ENCODE results near the gene UBE2O. TPM values are rescaled to one million over a fixed set of nuclear protein-coding genes. Genes with fewer than 3 reads are reported as not detected.
A peak's percentile ranks its signal among the peaks of the same experiment; 100 is the strongest.

UBE2O gene
- total RNA-seq, 3 donors from 2014 or later (not counting 1 experiment from before 2014, with no cell fraction given), result 34.9 to 40.2 (median 37.7) TPM

GRCh38 chr17:76442341-76443338 is 10.3 kb downstream of the UBE2O start:
- no peak overlapping the region for H3K27ac ChIP-seq (ENCODE audit: low read length)
- Mint-ChIP-seq H3K9me3 (no peaks in the 10 kb centered on the region), H3K27me3 (ENCODE audit: low read depth in 2 of 2) (no peaks in the 10 kb centered on the region), H3K36me3 (no peaks in the 10 kb centered on the region), H3K4me3 (peak overlapping the region; percentile 26), H3K27ac (peak overlapping the region; percentile 59 to 86), H3K4me1 (peaks cover 60 to 80% of the 10 kb centered on the region in 2 donors)
- no peak overlapping the region for H3K4me3 ChIP-seq (ENCODE audit: low read length)
- ATAC-seq, result peak; percentile 16 to 35 (median 34)
- H3K4me1 ChIP-seq (ENCODE audit: control insufficient read depth, insufficient read depth, low read length), result peaks cover 22% of the 10 kb centered on the region
- H3K36me3 ChIP-seq (ENCODE audit: control insufficient read depth, insufficient read depth, low read length), result no peaks in the 10 kb centered on the region
- H3K9me3 ChIP-seq (ENCODE audit: control insufficient read depth, insufficient read depth, low read length), result no peaks in the 10 kb centered on the region
- WGBS (ENCODE audit: insufficient coverage), result 96% methylated on average over 8 of the region's 8 CpGs
- no peaks in the 10 kb centered on the region for H3K27me3 ChIP-seq (ENCODE audit: control insufficient read depth, insufficient read depth, low read length)
- no peak for DNase-seq
- no peak for TF ChIP-seq CTCF (IDR thresholded peaks at IDR 0.05)
- intact Hi-C loops (cut with micrococcal nuclease), result no loop called here

- H3K4me3 ChIP-seq (ENCODE audit: low read length), result no peak overlapping the region
- Mint-ChIP-seq H3K9me3 (no peaks in the 10 kb centered on the region), H3K4me3 (peak overlapping the region; percentile 26), H3K36me3 (no peaks in the 10 kb centered on the region), H3K4me1 (peaks cover 58 to 73% of the 10 kb centered on the region in 2 donors), H3K27me3 (ENCODE audit: low read depth in 2 of 2) (no peaks in the 10 kb centered on the region), H3K27ac (peak overlapping the region; percentile 59 to 86)
- TF ChIP-seq CTCF (IDR thresholded peaks at IDR 0.05), result no peak
- no peak overlapping the region for H3K27ac ChIP-seq (ENCODE audit: low read length)
- H3K27me3 ChIP-seq (ENCODE audit: control insufficient read depth, insufficient read depth, low read length), result no peaks in the 10 kb centered on the region
- intact Hi-C loops (cut with micrococcal nuclease), result no loop called here
- ATAC-seq (peak; percentile 59 to 86 (median 86)), DNase-seq (peak in 1 of 2 donors; percentile 20)
- peaks cover 22% of the 10 kb centered on the region for H3K4me1 ChIP-seq (ENCODE audit: control insufficient read depth, insufficient read depth, low read length)
- WGBS (ENCODE audit: insufficient coverage), result 67% methylated on average over 12 of the region's 13 CpGs
- no peaks in the 10 kb centered on the region for H3K36me3 ChIP-seq (ENCODE audit: control insufficient read depth, insufficient read depth, low read length)
- H3K9me3 ChIP-seq (ENCODE audit: control insufficient read depth, insufficient read depth, low read length), result no peaks in the 10 kb centered on the region
Observed at GRCh38 chr17:76441686-76442340, 11.1 kb downstream of the UBE2O start.

- WGBS (ENCODE audit: insufficient coverage), result 100% methylated on average over 2 of the region's 2 CpGs
- no peak for TF ChIP-seq CTCF (IDR thresholded peaks at IDR 0.05)
- H3K27me3 ChIP-seq (ENCODE audit: control insufficient read depth, insufficient read depth, low read length), result no peaks in the 10 kb centered on the region
- no peaks in the 10 kb centered on the region for H3K36me3 ChIP-seq (ENCODE audit: control insufficient read depth, insufficient read depth, low read length)
- no peak overlapping the region for H3K27ac ChIP-seq (ENCODE audit: low read length)
- no peak for ATAC-seq
- DNase-seq, result no peak
- H3K4me1 ChIP-seq (ENCODE audit: control insufficient read depth, insufficient read depth, low read length), result peaks cover 22% of the 10 kb centered on the region
- Mint-ChIP-seq H3K9me3 (no peaks in the 10 kb centered on the region), H3K4me1 (peaks cover 56 to 71% of the 10 kb centered on the region in 2 donors), H3K27me3 (ENCODE audit: low read depth in 2 of 2) (no peaks in the 10 kb centered on the region), H3K4me3 (no peak overlapping the region), H3K36me3 (no peaks in the 10 kb centered on the region), H3K27ac (peak overlapping the region in 1 of 2 donors; percentile 86)
- H3K9me3 ChIP-seq (ENCODE audit: control insufficient read depth, insufficient read depth, low read length), result no peaks in the 10 kb centered on the region
- no peak overlapping the region for H3K4me3 ChIP-seq (ENCODE audit: low read length)
- intact Hi-C loops (cut with micrococcal nuclease), result no loop called here
Observed at GRCh38 chr17:76440751-76441362, 12.1 kb downstream of the UBE2O start.

Measured in natural killer cell (primary cell).